Measurements from ENCODE around the gene CRISP3. TPM values are rescaled to one million over a fixed set of nuclear protein-coding genes. Genes with fewer than 3 reads are reported as not detected.

Gene CRISP3
- total RNA-seq, 1 donor from 2014 or later = 0.32 TPM

GRCh38 chr6:49698478-49698877 lies 45.7 kb downstream of the CRISP3 start:
- intact Hi-C loops (cut with DNase I) = no loop called here
- no peak for DNase-seq (ENCODE audit: low spot score)

- DNase-seq (ENCODE audit: low spot score) = no peak
- intact Hi-C loops (cut with DNase I) = no loop called here
Observed at GRCh38 chr6:49693512-49693911, 50.7 kb downstream of the CRISP3 start.

- intact Hi-C loops (cut with DNase I) = no loop called here
- DNase-seq (ENCODE audit: low spot score) = no peak
Observed at GRCh38 chr6:49692534-49692933, 51.7 kb downstream of the CRISP3 start.

Other genes with a start within 250 kb of the CRISP3 start
- gene GLYATL3, start 244.5 kb downstream of the CRISP3 start, total RNA-seq = not detected
- 0.38 TPM for gene C6orf141, start 193.7 kb downstream of the CRISP3 start, total RNA-seq
- gene RHAG, start 107.5 kb downstream of the CRISP3 start, total RNA-seq = not detected
- gene CRISP2, start 30.8 kb downstream of the CRISP3 start, total RNA-seq = not detected
- not detected for gene PGK2, start 42.9 kb upstream of the CRISP3 start, total RNA-seq
- gene CRISP1, start 122.1 kb upstream of the CRISP3 start, total RNA-seq = not detected
- gene DEFB114, start 219.8 kb upstream of the CRISP3 start, total RNA-seq = not detected
- gene DEFB113, start 225.2 kb upstream of the CRISP3 start, total RNA-seq = not detected